GM12891 (cell line): Measurements from ENCODE around the gene SLC24A3.

ENCODE experiments used
- PAX5 ChIP-seq: IDR thresholded peaks from 2 replicates; pipeline ENCODE4 v1.6.1; 2011; ENCODE audit warnings: low read length, moderate library complexity, mild to moderate bottlenecking; ENCODE audit not compliant: insufficient read depth, severe bottlenecking
- POLR2A ChIP-seq: IDR thresholded peaks from 2 replicates; pipeline ENCODE4 v1.6.1; 2011; ENCODE audit warnings: low read depth, low read length, control low read depth
- POLR2AphosphoS5 ChIP-seq: IDR thresholded peaks from 2 replicates; pipeline ENCODE4 v1.6.1; 2011; ENCODE audit warnings: low read depth, low read length, control low read depth
- POU2F2 ChIP-seq: IDR thresholded peaks from 2 replicates; pipeline ENCODE4 v1.6.1; 2011; ENCODE audit warnings: low read depth, mild to moderate bottlenecking, control low read depth, low read length, moderate library complexity
- SPI1 ChIP-seq: IDR thresholded peaks from 2 replicates; pipeline ENCODE4 v1.6.1; 2011; ENCODE audit warnings: low read depth, low read length, control low read depth
- TAF1 ChIP-seq: IDR thresholded peaks from 2 replicates; pipeline ENCODE4 v1.6.1; 2011; ENCODE audit warnings: low read depth, low read length, control low read depth

- no peak for TF ChIP-seq POLR2A
- no peak for TF ChIP-seq POLR2AphosphoS5
- TF ChIP-seq TAF1: no peak
- no peak for TF ChIP-seq PAX5
- no peak for TF ChIP-seq SPI1
- no peak for TF ChIP-seq POU2F2
These were observed 517.2 kb downstream of the SLC24A3 start for GRCh38 chr20:19729672-19730071.
